Neural progenitor cell (in vitro differentiated cells): ENCODE data around the gene TMEM198.

Source experiments
- CTCF ChIP-seq: fragments of 200-600 bp; sonication (generic); IDR thresholded peaks from 2 replicates; pipeline ENCODE4 v1.5.1; 2017; ENCODE audit warnings: antibody characterized with exemption, mild to moderate bottlenecking
- EZH2 ChIP-seq: fragments of 200-600 bp; sonication (generic); IDR thresholded peaks from 2 replicates; pipeline ENCODE4 v1.6.1; 2017; ENCODE audit warnings: antibody characterized with exemption, mild to moderate bottlenecking, moderate library complexity
- EZH2phosphoT487 ChIP-seq: fragments of 200-600 bp; sonication (generic); IDR thresholded peaks from 2 replicates; pipeline ENCODE4 v1.6.1; 2017; ENCODE audit warnings: antibody characterized with exemption

- TF ChIP-seq CTCF (no peak), EZH2phosphoT487 (no peak), EZH2 (no peak)
These were observed 19.0 kb upstream of the TMEM198 start for GRCh38 chr2:219524817-219525216.
